Neural cell (in vitro differentiated cells): ENCODE measurements around the gene ANO1. TPM values are rescaled to one million over a fixed set of nuclear protein-coding genes. Genes with fewer than 3 reads are reported as not detected.

Experiments
- H2AFZ ChIP-seq: fragments of 200-600, 300-800 bp; sonication (generic), shearing (Covaris generic); 2 replicates; pipeline ENCODE4 v1.6.0; 2014; ENCODE audit warnings: low read depth, mild to moderate bottlenecking, antibody characterized with exemption, low read length, moderate library complexity
- H3F3A ChIP-seq: fragments of 200-600 bp; shearing (Covaris generic); 2 replicates; pipeline ENCODE4 v1.6.1; 2016; ENCODE audit warnings: mild to moderate bottlenecking, moderate library complexity, mixed read lengths, antibody characterized with exemption, low read length; ENCODE audit not compliant: insufficient read depth, poor library complexity, severe bottlenecking
- H3K27ac ChIP-seq: fragments of 200-600, 300-800 bp; sonication (generic), shearing (Covaris generic); 2 replicates; pipeline ENCODE4 v1.5.1; 2014; ENCODE audit warnings: mild to moderate bottlenecking, low read length, moderate library complexity
- H3K27me3 ChIP-seq: fragments of 300-800, 200-600 bp; sonication (generic), shearing (Covaris generic); 2 replicates; pipeline ENCODE4 v1.6.0; 2014; ENCODE audit warnings: mild to moderate bottlenecking, low read depth, low read length, moderate library complexity; ENCODE audit not compliant: insufficient read depth
- H3K36me3 ChIP-seq: fragments of 300-800, 200-600 bp; sonication (generic), shearing (Covaris generic); 2 replicates; pipeline ENCODE4 v1.5.1; 2014; ENCODE audit warnings: mild to moderate bottlenecking, antibody characterized with exemption, low read length, moderate library complexity; ENCODE audit not compliant: insufficient read depth
- H3K4me2 ChIP-seq: fragments of 300-800, 200-600 bp; sonication (generic), shearing (Covaris generic); 2 replicates; pipeline ENCODE4 v1.6.0; 2014; ENCODE audit warnings: mild to moderate bottlenecking, low read length
- H3K4me3 ChIP-seq: fragments of 300-800, 200-600 bp; sonication (generic), shearing (Covaris generic); 2 replicates; pipeline ENCODE4 v1.5.1; 2014; ENCODE audit warnings: mild to moderate bottlenecking, low read length, moderate library complexity
- H3K79me2 ChIP-seq: fragments of 200-600 bp; shearing (Covaris generic); replicated peaks from 2 replicates; pipeline ENCODE4 v1.6.0; 2014; ENCODE audit warnings: mild to moderate bottlenecking, low read length, moderate library complexity; ENCODE audit not compliant: insufficient read depth
- H3K9ac ChIP-seq: fragments of 300-800, 200-600 bp; sonication (generic), shearing (Covaris generic); 2 replicates; pipeline ENCODE4 v1.6.1; 2016; ENCODE audit warnings: mild to moderate bottlenecking, low read length, mixed read lengths
- H3K9me2 ChIP-seq: fragments of 200-600 bp; shearing (Covaris generic); 2 replicates; pipeline ENCODE4 v1.6.1; 2016; ENCODE audit warnings: mild to moderate bottlenecking, low read length, mixed read lengths; ENCODE audit not compliant: insufficient read depth
- H3K9me3 ChIP-seq: fragments of 200-600, 300-800 bp; sonication (generic), shearing (Covaris generic); 2 replicates; pipeline ENCODE4 v1.6.1; 2016; ENCODE audit warnings: mild to moderate bottlenecking, mixed run types, low read length, moderate library complexity, mixed read lengths
- H4K20me1 ChIP-seq: fragments of 200-600 bp; shearing (Covaris generic); 2 replicates; pipeline ENCODE4 v1.6.1; 2016; ENCODE audit warnings: mild to moderate bottlenecking, mixed run types; ENCODE audit not compliant: insufficient read depth
- EP300 ChIP-seq: fragments of 450-650 bp; conservative IDR thresholded peaks from 2 replicates; pipeline ENCODE4 v1.6.1; 2014; ENCODE audit warnings: antibody characterized with exemption, mild to moderate bottlenecking, moderate library complexity; ENCODE audit not compliant: poor library complexity, severe bottlenecking
- EZH2 ChIP-seq: fragments of 200-600, 300-800 bp; shearing (Covaris generic), sonication (generic); IDR thresholded peaks from 2 replicates; pipeline ENCODE4 v1.6.1; 2014; ENCODE audit warnings: antibody characterized with exemption, low read length, borderline replicate concordance, mild to moderate bottlenecking; ENCODE audit not compliant: insufficient read depth, poor library complexity, severe bottlenecking
- MXI1 ChIP-seq: fragments of 450-650 bp; conservative IDR thresholded peaks from 2 replicates; pipeline ENCODE4 v1.6.1; 2014; ENCODE audit warnings: antibody characterized with exemption, mild to moderate bottlenecking; ENCODE audit not compliant: poor library complexity, severe bottlenecking
- POLR2AphosphoS5 ChIP-seq: IDR thresholded peaks from 2 replicates; pipeline ENCODE4 v1.6.1; 2012
- RAD21 ChIP-seq: fragments of 450-650 bp; conservative IDR thresholded peaks from 2 replicates; pipeline ENCODE4 v1.6.1; 2014; ENCODE audit warnings: antibody characterized with exemption, mild to moderate bottlenecking, moderate library complexity
- TAF1 ChIP-seq: IDR thresholded peaks from 2 replicates; pipeline ENCODE4 v1.6.1; 2012; ENCODE audit warnings: low read depth
- polyA plus RNA-seq: library from polyadenylated mRNA; depleted of rRNA; stranded (reverse); fragments of >200 nt; gene quantifications from 2 replicates; pipeline ENCODE4 v1.2.3, GENCODE V29; 2014
- TF ChIP-seq, protein P1 (sequence below): IDR thresholded peaks from 2 replicates; pipeline ENCODE4 v1.6.1; 2012; ENCODE audit warnings: borderline replicate concordance
- TF ChIP-seq, protein P2 (sequence below): fragments of 450-650 bp; IDR thresholded peaks from 2 replicates; pipeline ENCODE4 v1.5.1; 2014; ENCODE audit warnings: antibody characterized with exemption, mild to moderate bottlenecking, moderate library complexity; ENCODE audit not compliant: poor library complexity, severe bottlenecking

Gene ANO1
- polyA plus RNA-seq, 1 donor from 2014 or later, result not detected

DNA sequence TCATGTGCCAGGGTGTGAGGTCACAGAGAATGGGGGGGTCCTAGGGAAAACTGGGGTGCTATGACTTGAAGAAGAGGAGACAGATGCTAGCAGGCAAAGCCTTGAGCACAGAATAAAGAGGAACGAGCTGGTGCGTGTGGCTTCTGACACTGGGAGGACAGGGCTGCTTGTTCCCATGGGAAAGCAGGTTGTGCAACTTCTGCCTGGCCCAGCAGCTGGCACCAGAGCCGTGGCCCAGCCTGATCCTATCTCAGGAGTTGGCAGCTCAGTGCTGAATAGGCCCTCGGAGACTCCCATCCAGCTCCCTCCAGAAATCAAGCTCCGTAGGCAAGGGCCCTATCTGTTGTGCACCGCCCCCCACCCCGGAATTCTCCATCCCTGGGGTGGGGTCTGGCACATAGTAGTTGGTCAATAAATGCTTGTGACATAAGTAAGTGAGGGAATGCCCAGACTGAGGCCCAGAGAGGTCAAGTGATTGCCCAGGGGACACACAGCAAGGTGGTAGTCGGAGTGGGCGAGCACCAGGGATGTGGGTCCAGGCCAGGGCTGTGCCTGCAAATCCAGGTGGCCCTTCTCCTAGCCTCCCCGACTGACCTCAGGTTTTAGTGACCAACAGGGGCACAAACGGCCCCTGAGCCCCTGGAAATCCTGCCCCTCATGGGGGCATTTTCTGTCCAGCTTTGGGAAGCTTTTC is 105.5 kb downstream of the ANO1 start:
- no peaks in the 10 kb centered on the region for H3F3A ChIP-seq
- no peaks in the 10 kb centered on the region for H3K36me3 ChIP-seq
- H3K4me3 ChIP-seq, result no peak overlapping the region
- H3K27me3 ChIP-seq, result no peaks in the 10 kb centered on the region
- no peaks in the 10 kb centered on the region for H3K9me2 ChIP-seq
- H2AFZ ChIP-seq, result no peak overlapping the region
- H3K79me2 ChIP-seq, result no peaks in the 10 kb centered on the region
- H3K27ac ChIP-seq, result no peak overlapping the region
- no peak overlapping the region for H3K9ac ChIP-seq
- H4K20me1 ChIP-seq, result no peaks in the 10 kb centered on the region
- TF ChIP-seq MXI1, result no peak
- TF ChIP-seq RAD21, result no peak
- TF ChIP-seq TAF1, result no peak
- no peak for TF ChIP-seq POLR2AphosphoS5
- TF ChIP-seq EZH2, result no peak
- TF ChIP-seq, protein P1, sequence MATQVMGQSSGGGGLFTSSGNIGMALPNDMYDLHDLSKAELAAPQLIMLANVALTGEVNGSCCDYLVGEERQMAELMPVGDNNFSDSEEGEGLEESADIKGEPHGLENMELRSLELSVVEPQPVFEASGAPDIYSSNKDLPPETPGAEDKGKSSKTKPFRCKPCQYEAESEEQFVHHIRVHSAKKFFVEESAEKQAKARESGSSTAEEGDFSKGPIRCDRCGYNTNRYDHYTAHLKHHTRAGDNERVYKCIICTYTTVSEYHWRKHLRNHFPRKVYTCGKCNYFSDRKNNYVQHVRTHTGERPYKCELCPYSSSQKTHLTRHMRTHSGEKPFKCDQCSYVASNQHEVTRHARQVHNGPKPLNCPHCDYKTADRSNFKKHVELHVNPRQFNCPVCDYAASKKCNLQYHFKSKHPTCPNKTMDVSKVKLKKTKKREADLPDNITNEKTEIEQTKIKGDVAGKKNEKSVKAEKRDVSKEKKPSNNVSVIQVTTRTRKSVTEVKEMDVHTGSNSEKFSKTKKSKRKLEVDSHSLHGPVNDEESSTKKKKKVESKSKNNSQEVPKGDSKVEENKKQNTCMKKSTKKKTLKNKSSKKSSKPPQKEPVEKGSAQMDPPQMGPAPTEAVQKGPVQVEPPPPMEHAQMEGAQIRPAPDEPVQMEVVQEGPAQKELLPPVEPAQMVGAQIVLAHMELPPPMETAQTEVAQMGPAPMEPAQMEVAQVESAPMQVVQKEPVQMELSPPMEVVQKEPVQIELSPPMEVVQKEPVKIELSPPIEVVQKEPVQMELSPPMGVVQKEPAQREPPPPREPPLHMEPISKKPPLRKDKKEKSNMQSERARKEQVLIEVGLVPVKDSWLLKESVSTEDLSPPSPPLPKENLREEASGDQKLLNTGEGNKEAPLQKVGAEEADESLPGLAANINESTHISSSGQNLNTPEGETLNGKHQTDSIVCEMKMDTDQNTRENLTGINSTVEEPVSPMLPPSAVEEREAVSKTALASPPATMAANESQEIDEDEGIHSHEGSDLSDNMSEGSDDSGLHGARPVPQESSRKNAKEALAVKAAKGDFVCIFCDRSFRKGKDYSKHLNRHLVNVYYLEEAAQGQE, result no peak
- TF ChIP-seq, protein P2, sequence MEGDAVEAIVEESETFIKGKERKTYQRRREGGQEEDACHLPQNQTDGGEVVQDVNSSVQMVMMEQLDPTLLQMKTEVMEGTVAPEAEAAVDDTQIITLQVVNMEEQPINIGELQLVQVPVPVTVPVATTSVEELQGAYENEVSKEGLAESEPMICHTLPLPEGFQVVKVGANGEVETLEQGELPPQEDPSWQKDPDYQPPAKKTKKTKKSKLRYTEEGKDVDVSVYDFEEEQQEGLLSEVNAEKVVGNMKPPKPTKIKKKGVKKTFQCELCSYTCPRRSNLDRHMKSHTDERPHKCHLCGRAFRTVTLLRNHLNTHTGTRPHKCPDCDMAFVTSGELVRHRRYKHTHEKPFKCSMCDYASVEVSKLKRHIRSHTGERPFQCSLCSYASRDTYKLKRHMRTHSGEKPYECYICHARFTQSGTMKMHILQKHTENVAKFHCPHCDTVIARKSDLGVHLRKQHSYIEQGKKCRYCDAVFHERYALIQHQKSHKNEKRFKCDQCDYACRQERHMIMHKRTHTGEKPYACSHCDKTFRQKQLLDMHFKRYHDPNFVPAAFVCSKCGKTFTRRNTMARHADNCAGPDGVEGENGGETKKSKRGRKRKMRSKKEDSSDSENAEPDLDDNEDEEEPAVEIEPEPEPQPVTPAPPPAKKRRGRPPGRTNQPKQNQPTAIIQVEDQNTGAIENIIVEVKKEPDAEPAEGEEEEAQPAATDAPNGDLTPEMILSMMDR, result no peak
- TF ChIP-seq EP300, result no peak
- H3K4me2 ChIP-seq, result no peak overlapping the region
- H3K9me3 ChIP-seq, result no peaks in the 10 kb centered on the region

DNA sequence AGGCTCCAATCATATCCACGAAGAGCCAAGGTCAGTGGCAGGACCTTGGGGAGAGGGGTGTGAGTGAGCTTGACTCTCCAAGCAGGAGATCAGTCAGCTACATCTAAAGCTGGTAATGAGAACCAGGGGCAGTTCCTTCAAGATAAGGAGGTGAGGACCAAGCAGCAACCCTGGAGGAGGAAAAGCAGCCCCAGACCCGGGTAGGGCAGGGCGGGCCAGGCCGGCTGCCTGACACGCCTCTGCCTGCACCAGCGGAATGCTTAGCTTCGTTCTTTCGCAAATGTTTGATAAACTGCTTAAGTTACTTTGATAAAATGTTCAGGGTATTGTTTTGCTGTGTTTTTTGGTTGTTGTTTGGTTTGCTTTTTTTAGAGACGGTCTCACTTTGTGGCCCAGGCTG is 106.3 kb downstream of the ANO1 start:
- no peaks in the 10 kb centered on the region for H3K27me3 ChIP-seq
- no peak overlapping the region for H2AFZ ChIP-seq
- no peaks in the 10 kb centered on the region for H3K79me2 ChIP-seq
- no peaks in the 10 kb centered on the region for H4K20me1 ChIP-seq
- no peaks in the 10 kb centered on the region for H3K36me3 ChIP-seq
- H3K9ac ChIP-seq, result no peak overlapping the region
- no peak for TF ChIP-seq EZH2
- no peak for TF ChIP-seq MXI1
- TF ChIP-seq POLR2AphosphoS5, result no peak
- TF ChIP-seq, protein P2, result no peak
- no peak for TF ChIP-seq EP300
- TF ChIP-seq, protein P1, result no peak
- H3K4me3 ChIP-seq, result no peak overlapping the region
- H3K9me3 ChIP-seq, result no peaks in the 10 kb centered on the region
- no peaks in the 10 kb centered on the region for H3K9me2 ChIP-seq
- H3K4me2 ChIP-seq, result no peak overlapping the region
- no peaks in the 10 kb centered on the region for H3F3A ChIP-seq
- H3K27ac ChIP-seq, result no peak overlapping the region
